A673 (cell line): ENCODE results near the gene DENND11.

Experiments
- CTCF ChIP-seq: fragments of 300-800, 200-600 bp; sonication (generic); conservative IDR thresholded peaks from 2 replicates; pipeline ENCODE4 v1.5.1; 2017; ENCODE audit warnings: low read depth, mild to moderate bottlenecking, antibody characterized with exemption, low read length, moderate library complexity, mixed read lengths
- EZH2 ChIP-seq: fragments of 200-600 bp; sonication (generic); IDR thresholded peaks from 2 replicates; pipeline ENCODE4 v1.6.1; 2017; ENCODE audit warnings: borderline replicate concordance, low read depth, mild to moderate bottlenecking, mixed read lengths, antibody characterized with exemption, low read length; ENCODE audit not compliant: poor library complexity, severe bottlenecking

- TF ChIP-seq CTCF, result no peak
- TF ChIP-seq EZH2, result no peak
These were observed 5.6 kb downstream of the DENND11 start for GRCh38 chr7:141696348-141696747.
